Memory B cell (primary cell): Measurements from ENCODE around the gene OCLN.
"Not testable (repeated sequence)": the region's sequence is repeated elsewhere in the genome, so short reads cannot be mapped to it uniquely, and the experiment has no call there.

Experiments used
- ATAC-seq: fragments of 150-1000 bp; cut with Tn5 transposase; 2 replicates; pipeline ENCODE4 v1.10.0; 2021; ENCODE audit warnings: low read depth, mild to moderate bottlenecking, moderate library complexity
- DNase-seq, 2 donors: peaks; one replicate each; pipeline ENCODE4 v3.0.0; 2022; ENCODE audit warnings: low spot score in 2 of 2
- H3K27ac Mint-ChIP-seq: one replicate; pipeline ENCODE4 v1.8.0; 2022; ENCODE audit warnings: mild to moderate bottlenecking, moderate library complexity, mixed read lengths
- H3K27me3 Mint-ChIP-seq: one replicate; pipeline ENCODE4 v1.8.0; 2022; ENCODE audit warnings: mixed read lengths
- H3K36me3 Mint-ChIP-seq: one replicate; pipeline ENCODE4 v1.8.0; 2022; ENCODE audit warnings: mild to moderate bottlenecking, mixed read lengths
- H3K4me1 Mint-ChIP-seq: one replicate; pipeline ENCODE4 v1.8.0; 2022; ENCODE audit warnings: mixed read lengths
- H3K4me3 Mint-ChIP-seq: one replicate; pipeline ENCODE4 v1.8.0; 2022; ENCODE audit warnings: mild to moderate bottlenecking, moderate library complexity, mixed read lengths
- H3K9me3 Mint-ChIP-seq: one replicate; pipeline ENCODE4 v1.8.0; 2022; ENCODE audit warnings: mixed read lengths

Gene OCLN

GRCh38 chr5:69596114-69596840, 103.7 kb downstream of the OCLN start:
- not testable (repeated sequence) for H3K36me3 Mint-ChIP-seq, DNase-seq, H3K27me3 Mint-ChIP-seq, H3K4me1 Mint-ChIP-seq, H3K27ac Mint-ChIP-seq, H3K9me3 Mint-ChIP-seq, H3K4me3 Mint-ChIP-seq, ATAC-seq

DNA sequence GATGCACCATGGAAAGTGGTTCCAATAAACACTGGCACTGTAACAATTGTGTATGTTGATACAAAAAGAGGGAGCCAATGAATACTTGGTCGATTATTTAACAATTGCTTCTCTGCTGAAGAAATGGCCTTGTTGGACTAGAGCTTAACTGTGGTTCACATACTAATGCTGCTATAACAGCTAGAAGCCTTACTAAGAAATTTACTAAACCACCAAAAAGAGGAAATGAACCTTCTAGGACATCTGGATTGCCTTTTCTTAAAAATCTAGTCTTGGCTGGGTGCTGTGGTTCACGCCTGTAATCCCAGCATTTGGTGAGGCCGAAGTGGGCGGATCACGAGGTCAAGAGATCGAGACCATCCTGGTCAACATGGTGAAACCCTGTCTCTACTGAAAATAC, 109.4 kb downstream of the OCLN start:
- DNase-seq, H3K27me3 Mint-ChIP-seq, H3K27ac Mint-ChIP-seq, H3K36me3 Mint-ChIP-seq, H3K9me3 Mint-ChIP-seq, H3K4me3 Mint-ChIP-seq, H3K4me1 Mint-ChIP-seq: not testable (repeated sequence)
- ATAC-seq = peak; percentile 93

GRCh38 chr5:69606839-69607238, 114.2 kb downstream of the OCLN start:
- not testable (repeated sequence) for DNase-seq, H3K27ac Mint-ChIP-seq, H3K4me1 Mint-ChIP-seq, H3K4me3 Mint-ChIP-seq, H3K9me3 Mint-ChIP-seq, H3K36me3 Mint-ChIP-seq, H3K27me3 Mint-ChIP-seq
- peak; percentile 28 for ATAC-seq
